ENCODE results near the gene GJB6.

GJB6 gene

DNA sequence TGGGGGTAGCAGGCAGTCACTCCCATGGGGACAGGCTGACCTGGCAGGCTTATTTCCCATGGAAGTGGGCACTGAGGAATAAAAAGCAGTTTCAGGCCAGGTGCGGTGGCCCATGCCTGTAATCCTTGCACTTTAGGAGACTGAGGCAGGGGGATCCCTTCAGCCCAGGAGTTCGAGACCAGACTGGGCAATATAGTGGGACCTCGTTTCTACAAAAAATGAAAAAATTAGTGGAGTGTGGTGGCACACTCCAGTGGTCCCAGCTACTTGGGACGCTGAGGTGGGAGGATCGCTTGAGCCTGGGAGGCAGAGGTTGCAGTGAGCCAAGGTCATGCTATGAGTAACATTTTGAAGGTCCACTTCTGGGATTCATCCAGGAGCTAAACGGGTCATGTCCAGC, 45.3 kb downstream of the GJB6 start:
- no peak for DNase-seq (ENCODE audit: low read depth)

GRCh38 chr13:20185366-20186056, 46.6 kb downstream of the GJB6 start:
- DNase-seq (ENCODE audit: low read depth), result no peak

- DNase-seq (ENCODE audit: low read depth), result peak; percentile 39
These were observed 49.8 kb downstream of the GJB6 start for GRCh38 chr13:20182231-20182846.

- no peak for DNase-seq (ENCODE audit: low read depth)
These were observed 50.9 kb downstream of the GJB6 start for GRCh38 chr13:20181188-20181587.

DNA sequence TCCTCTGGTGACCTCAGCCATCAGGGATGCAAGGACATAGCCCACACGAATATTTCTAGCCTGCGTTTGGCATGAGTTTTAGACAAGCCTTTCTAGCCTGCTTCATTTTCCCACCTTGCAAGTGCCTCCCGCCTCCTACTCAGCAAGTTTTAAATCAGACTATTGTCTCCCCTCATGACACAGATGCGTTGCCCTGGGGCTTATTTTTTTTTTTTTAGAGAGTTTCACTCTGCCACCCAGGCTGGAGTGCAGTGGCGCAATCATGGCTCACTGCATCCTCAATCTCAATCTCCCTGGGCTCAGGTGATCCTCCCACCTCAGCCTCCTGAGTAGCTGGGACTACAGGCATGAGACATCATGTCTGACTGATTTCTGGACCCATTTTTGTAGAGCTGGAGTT, 54.0 kb downstream of the GJB6 start:
- no peak for DNase-seq (ENCODE audit: low read depth)

- no peak for DNase-seq (ENCODE audit: low read depth)
These were observed 54.9 kb downstream of the GJB6 start for GRCh38 chr13:20177049-20177831.

DNA sequence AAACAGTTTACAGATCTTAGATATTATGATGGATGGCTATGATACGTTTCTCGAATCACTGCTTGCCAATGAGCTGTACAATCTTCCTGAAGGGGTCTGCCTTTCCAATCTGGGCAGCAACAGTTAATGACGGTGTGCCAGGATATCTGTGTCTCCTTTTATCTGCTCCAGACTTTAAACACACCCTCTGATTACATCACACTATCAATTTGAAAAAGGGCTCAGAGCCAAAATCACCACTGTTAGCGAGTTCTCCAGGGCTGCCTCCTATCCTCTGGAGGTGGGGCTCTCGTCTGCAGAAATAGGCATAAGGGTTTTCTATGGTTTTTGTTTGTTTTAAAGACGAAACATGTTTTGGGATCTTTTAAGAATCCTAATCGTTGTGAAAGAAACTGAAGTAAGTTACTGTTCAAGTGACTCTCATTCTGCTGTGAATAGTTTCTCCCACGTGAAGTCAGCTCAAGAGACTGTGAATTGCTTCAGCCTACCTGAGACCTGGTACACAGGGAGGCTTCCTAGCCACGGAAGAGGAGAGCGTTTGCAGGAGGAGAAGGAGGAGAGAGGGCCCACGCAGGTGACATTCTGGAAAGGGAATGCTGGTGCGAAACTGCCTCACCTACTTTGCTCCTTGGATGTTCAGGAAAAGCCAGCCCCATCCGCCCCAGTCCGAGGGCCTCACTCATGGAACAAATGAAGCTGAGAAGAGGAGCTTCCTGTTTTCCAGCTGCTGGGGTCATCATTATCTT, 56.0 kb downstream of the GJB6 start:
- DNase-seq (ENCODE audit: low read depth), result no peak

- DNase-seq (ENCODE audit: low read depth), result no peak
These were observed 56.7 kb downstream of the GJB6 start for GRCh38 chr13:20175406-20175794.

GRCh38 chr13:20174656-20175405, 57.3 kb downstream of the GJB6 start:
- DNase-seq (ENCODE audit: low read depth), result peak; percentile 77

DNA sequence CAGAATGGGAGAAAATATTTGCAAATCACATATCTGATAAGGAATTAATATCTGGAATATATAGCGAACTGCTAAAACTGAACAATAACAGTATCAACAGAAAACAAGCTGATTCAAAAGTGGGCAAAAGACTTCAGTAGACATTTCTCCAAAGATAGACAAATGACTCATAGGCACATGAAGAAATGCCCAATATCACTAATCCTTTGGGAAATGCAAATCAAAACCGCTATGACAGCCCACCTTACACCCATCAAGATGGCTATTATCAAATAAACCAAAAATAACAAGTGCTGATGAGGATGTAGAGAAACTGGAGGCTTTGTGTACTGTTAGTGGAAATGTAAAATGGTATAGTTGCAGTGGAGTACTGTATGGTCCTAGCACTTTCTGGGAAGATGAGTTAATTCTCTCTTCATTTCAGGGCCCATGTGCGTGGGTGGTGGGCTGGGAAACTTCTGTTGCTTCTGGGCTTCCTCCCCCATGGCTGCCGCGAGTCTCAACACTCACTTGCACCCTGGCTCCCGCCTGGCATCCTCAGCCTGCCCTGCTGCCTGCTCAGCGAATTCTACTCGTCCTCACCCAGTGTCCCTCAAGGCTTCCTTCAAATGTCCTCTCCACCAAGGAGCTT, 58.9 kb downstream of the GJB6 start:
- DNase-seq (ENCODE audit: low read depth), result no peak
